ENCODE data around the gene KAZN. TPM values are rescaled to one million over a fixed set of nuclear protein-coding genes. Genes with fewer than 3 reads are reported as not detected.

Gene KAZN
- total and polyA plus RNA-seq, 12 donors: 1.1 to 6.5 (median 1.9) TPM

GRCh38 chr1:15094056-15094455 is 495.6 kb downstream of the KAZN start:
- no peaks in the 10 kb centered on the region for H3K36me3 ChIP-seq
- H3K9me3 ChIP-seq: no peaks in the 10 kb centered on the region
- WGBS, 2 donors: 94% methylated on average over 16 of the region's 16 CpGs
- peaks cover 0 to 8% (median 0%) of the 10 kb centered on the region in 7 donors for H3K27me3 ChIP-seq
- H3K4me1 ChIP-seq: peaks cover 0 to 14% (median 6%) of the 10 kb centered on the region in 9 donors
- intact Hi-C loops (cut with DNase I): no loop called here
- no peak for DNase-seq
- no peak overlapping the region for H3K4me3 ChIP-seq
- TF ChIP-seq CTCF (IDR thresholded peaks at IDR 0.05): no peak
- no peak overlapping the region for H3K27ac ChIP-seq
- ATAC-seq: no peak

- Histone ChIP-seq H3K36me3 (no peaks in the 10 kb centered on the region), H3K27me3 (peaks cover 0 to 13% (median 6%) of the 10 kb centered on the region in 7 donors), H3K4me1 (peaks cover 0 to 11% (median 6%) of the 10 kb centered on the region in 9 donors), H3K4me3 (no peak overlapping the region), H3K27ac (no peak overlapping the region), H3K9me3 (no peaks in the 10 kb centered on the region)
- no peak for DNase-seq
- TF ChIP-seq CTCF (IDR thresholded peaks at IDR 0.05): no peak
- 94 to 97% methylated on average over 25 to 26 of the region's 26 CpGs for WGBS, 2 donors
- intact Hi-C loops (cut with DNase I): no loop called here
- peak in 1 of 8 donors; percentile 36 for ATAC-seq
Measured at GRCh38 chr1:15094719-15095495, 496.4 kb downstream of the KAZN start.

GRCh38 chr1:15095496-15095875 is 497.0 kb downstream of the KAZN start:
- H3K27me3 ChIP-seq: peaks cover 0 to 18% (median 10%) of the 10 kb centered on the region in 7 donors
- H3K9me3 ChIP-seq: no peaks in the 10 kb centered on the region
- H3K36me3 ChIP-seq: no peaks in the 10 kb centered on the region
- intact Hi-C loops (cut with DNase I): no loop called here
- DNase-seq (no peak), ATAC-seq (no peak)
- no peak overlapping the region for H3K27ac ChIP-seq
- WGBS, 2 donors: 83 to 85% methylated on average over 6 of the region's 6 CpGs
- no peak overlapping the region for H3K4me3 ChIP-seq
- peaks cover 0 to 5% (median 3%) of the 10 kb centered on the region in 9 donors for H3K4me1 ChIP-seq
- no peak for TF ChIP-seq CTCF (IDR thresholded peaks at IDR 0.05)

- Histone ChIP-seq H3K36me3 (no peaks in the 10 kb centered on the region), H3K9me3 (no peaks in the 10 kb centered on the region), H3K27ac (no peak overlapping the region), H3K27me3 (peaks cover 0 to 23% (median 15%) of the 10 kb centered on the region in 7 donors), H3K4me3 (no peak overlapping the region), H3K4me1 (no peaks in the 10 kb centered on the region)
- ATAC-seq (no peak), DNase-seq (no peak)
- no peak for TF ChIP-seq CTCF (IDR thresholded peaks at IDR 0.05)
- intact Hi-C loops (cut with DNase I): no loop called here
- 93 to 94% methylated on average over 7 of the region's 7 CpGs for WGBS, 2 donors
Measured at GRCh38 chr1:15096293-15096692, 497.8 kb downstream of the KAZN start.
